ENCODE results near the gene NMUR1.
A peak's percentile ranks its signal among the peaks of the same experiment; 100 is the strongest.

Gene NMUR1

DNA sequence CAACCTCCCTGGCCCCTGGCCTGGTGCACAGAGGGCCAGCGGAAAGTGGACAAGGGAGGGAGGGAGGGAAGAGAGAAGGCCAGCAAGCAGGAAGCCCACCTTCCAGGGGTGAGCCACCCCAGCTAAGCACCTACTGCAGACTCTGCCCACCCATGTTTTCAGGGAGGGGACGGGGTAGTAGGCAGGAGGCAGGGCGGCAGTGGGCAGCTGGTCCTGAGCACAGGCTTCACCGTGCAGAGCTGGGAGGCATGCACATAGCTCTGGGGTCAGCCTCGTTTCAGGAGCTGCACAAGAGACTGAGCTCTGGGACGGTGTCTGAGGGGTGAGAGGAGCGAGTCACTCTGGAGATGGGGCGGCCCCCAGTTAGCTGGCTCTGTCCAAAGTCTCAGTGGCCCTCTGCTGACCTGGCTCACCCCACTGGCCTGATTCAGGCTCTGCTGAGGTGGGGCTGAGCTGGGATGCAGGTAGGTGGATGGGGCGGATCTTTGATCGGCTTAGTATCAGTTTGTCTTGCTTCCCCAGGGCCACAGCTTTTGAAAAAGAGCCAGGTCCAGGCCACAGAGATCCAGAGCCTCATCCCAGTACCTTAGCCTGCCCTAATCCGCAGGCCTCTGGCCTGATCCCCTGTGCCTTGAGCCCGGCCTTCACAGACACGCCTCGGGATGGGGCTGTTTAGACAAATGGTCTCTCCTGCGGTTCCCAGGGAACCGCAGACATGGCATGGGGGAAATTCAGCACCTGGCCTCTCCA, 3.7 kb downstream of the NMUR1 start:
- no peak for DNase-seq (ENCODE audit: low read depth)

DNA sequence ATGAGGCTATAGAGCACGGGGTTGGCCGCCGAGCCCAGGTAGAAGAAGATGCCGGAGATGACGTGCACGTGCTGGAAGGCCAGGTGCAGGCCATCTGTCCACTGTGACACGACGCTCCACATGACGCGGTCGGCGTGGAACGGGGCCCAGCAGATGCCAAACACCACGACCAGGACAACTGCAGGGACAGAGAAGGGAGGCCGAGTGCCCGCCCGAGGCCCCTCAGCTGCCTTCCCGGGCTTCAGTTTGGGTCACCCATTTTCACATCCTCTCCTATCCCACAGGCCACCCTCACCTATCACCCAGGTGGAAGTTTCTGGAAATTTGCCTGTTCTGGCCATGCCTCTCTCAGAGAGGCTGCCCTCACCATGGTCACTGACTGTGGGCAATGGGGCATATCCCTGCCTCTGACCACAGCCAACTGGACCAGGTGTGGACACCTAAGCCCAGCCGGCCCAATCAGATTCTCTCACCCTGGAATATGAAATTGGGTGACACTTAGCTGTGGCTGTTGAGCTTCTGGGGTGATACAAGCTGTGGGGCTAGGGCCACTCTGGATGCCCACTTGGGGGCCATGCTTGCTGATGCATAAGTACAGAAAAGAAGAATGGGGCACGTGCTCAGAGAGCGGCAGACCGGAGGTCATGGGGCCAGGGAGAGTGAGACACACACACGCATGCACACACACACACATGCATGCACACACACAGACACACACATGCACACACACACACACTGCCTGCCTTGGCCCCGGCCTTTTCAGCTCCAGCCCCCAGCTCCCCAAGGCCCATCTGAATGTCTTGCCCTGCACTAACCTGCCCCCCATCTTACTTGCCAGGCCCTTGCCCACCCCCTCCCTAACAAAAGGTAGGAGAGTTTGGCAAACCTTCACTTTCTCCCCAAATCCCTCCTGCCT, 4.7 kb downstream of the NMUR1 start:
- DNase-seq (ENCODE audit: low read depth): no peak

DNA sequence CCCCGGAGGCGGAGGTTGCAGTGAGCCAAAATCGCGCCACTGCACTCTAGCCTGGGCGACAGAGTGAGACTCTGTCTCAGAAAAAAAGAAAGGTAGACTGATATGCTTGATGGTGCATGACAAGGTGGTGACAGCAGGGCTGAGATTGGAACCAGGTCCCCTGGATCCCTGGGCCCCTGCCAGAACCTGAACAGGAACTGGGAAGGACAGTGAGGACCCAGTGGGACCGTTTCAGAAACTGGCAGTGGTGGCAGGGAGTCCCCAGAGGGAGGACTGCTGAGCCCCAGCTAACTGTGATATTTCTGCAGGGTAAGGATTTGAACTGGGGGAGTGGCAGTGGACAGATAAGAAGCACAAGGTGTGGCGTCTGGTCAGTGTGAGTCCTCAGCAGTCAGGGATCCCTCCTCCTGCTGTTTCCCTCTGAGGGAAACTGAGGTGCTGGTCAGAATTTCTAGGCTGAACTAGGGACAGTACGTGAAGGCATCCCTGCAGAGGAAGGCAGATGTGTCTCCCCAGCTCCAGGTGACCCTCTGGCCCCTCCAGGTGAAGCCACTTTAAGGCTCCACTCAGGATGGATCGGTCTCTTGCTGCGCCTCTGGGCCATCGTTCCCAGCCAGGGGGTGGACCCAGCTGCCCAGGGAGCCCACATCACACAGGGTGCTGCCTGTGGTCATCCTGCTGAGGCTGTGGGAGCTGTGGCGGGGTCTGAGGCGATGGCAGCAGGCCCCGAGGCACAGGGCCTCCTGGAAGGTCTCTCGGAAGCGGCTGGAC, 5.6 kb downstream of the NMUR1 start:
- no peak for DNase-seq (ENCODE audit: low read depth)

- DNase-seq (ENCODE audit: low read depth): no peak
Observed at GRCh38 chr2:231523451-231524285, 6.6 kb downstream of the NMUR1 start.

DNA sequence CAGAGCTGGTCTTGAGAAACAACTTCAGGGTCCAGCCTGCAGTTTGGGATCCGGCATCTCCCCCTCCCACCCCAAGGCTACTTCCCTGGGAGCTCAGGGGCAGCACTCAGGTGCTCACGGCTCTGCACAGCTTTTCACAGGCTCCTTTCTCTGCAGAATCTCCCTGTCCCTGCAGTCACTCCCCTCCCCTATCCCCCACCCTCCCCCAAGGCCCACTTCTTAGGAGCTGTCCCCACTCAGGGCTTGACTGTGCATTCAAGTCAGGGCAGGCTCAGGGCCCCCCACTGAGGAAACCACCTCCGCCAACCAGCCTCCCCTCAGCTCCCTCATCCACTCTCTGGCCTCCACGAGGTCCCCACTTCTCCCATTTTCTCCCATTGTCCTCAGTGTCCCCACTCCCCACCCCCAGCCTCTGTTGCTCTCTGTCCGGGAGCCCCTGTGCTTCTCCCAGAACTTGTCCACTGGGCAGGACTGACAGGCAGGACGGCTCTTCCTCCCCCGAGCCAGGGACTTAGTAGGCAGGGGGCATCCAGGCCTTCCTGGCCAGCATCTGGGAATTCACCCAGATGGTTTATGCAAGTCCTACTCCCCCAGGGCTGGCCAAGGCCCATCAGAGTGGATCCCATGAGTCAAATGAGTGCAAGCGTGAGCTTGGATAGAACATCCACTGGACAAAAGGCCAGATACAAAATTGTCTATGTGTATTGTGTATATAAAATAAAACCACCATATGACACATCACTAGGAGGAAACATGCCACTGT, 7.6 kb downstream of the NMUR1 start:
- DNase-seq (ENCODE audit: low read depth): no peak

GRCh38 chr2:231521443-231521842, 8.8 kb downstream of the NMUR1 start:
- no peak for DNase-seq (ENCODE audit: low read depth)

- DNase-seq (ENCODE audit: low read depth): no peak
Observed at GRCh38 chr2:231519975-231520555, 10.2 kb downstream of the NMUR1 start.

DNA sequence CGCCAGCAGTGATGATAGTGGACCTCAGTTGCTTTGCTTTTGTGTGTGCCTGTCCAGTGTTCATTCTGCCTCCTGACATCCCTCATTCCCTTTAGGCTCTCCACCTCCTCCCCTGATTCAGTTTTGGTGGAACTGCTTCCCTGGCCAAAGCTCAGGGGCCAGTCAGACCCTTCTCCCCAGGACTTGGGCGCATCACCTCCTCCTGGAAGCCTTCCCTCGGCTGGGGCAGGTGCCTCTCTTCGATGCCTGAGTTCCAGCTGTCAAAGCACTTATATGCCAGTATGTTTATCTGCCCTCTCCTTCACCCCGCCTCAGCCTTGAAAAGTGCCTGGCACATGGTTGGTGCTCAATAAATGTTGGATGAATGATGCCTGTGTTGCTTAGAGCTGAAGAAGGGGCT, 11.5 kb downstream of the NMUR1 start:
- DNase-seq (ENCODE audit: low read depth): no peak

DNA sequence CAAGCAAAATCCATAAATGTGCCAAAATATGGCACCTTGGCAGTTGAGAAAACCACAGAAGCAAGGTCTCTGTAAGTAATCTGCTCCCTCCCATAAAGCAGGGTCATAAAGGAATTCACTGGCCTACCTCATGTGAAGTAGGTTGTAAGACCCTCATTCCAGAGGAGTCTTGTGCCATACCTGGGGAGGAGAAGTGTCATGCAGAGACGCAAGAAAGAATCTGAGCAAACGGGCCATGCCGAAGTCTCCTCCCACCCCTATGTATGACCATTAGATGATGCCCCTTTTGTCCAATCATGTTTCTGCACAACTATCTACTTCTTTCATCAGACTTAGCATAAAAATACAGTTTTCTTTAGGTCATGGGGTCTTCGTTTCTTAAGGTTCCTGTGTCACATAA, 14.6 kb downstream of the NMUR1 start:
- DNase-seq (ENCODE audit: low read depth): no peak

DNA sequence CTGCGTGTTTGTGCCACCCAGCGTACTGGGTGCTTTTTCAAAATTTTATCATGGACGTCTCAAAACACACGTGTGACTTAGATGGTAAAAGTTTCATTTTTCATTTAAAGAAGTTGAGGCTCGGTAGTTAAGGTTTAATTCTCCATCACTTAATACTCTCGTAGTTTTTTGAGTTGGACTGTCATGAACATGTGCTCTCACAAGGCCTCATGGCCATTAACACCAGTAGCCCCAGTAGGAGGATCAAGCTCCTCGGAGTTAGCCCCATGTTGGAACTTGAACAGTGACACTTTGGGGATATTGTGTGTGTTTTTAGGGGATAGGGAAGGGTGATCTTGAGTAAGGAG, 15.3 kb downstream of the NMUR1 start:
- no peak for DNase-seq (ENCODE audit: low read depth)

- DNase-seq (ENCODE audit: low read depth): peak; percentile 94
Observed at GRCh38 chr2:231514225-231514950, 15.9 kb downstream of the NMUR1 start.

- DNase-seq (ENCODE audit: low read depth): no peak
Observed at GRCh38 chr2:231513746-231514224, 16.5 kb downstream of the NMUR1 start.

DNA sequence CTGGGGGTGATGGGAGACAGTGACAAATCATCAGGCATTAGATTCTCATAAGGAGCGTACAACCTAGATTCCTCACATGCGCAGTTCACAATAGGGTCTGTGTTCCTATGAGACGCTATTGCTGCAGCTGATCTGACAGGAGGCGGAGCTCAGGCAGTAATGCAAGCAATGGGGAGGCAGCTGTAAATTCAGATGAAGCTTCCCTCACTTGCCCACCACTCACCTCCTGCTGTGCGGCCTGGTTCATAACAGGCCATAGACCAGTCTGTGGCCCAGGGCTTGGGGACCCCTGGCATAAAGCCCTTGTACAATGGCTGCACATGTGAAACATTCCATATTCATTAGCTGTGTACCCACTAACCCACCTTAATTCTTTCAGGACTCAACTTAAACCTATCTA, 18.0 kb downstream of the NMUR1 start:
- no peak for DNase-seq (ENCODE audit: low read depth)

DNA sequence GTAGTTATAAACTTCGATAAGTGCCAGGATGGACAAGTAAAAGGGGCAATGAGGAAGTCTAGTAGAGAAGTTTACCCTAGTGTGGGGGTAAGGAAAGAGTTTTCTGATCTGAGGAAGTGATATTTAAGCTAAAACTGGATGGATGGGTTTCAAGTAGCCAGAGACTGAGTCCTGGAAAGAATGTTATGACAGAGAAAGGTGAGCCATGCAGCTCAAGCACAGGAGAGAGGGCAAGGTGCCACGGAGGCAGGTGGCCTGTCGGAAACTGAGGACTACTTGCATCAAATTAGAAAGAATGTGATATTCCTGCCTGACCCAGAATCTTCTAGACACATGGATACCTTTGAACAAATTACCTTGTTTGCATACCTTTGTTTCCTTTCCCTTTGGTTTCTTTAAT, 26.5 kb downstream of the NMUR1 start:
- DNase-seq (ENCODE audit: low read depth): no peak

GRCh38 chr2:231502596-231502995, 27.6 kb downstream of the NMUR1 start:
- no peak for DNase-seq (ENCODE audit: low read depth)

DNA sequence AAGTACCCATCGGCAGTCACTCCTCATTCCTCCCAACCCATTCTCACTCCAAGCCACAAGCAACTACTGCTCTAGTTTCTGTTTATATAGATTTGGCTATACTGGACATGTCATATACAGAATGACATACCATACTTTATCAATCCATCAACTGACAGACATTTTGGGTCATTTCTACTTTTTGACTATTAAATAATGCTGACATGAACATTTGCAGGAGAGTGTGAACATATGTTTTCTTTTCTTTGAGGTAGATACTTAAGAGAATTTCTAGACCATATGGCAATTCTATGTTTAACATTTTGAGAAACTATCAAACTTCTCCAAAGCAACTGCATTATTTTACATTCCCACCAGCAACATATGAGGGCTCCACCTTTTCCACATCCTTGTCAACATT, 32.6 kb downstream of the NMUR1 start:
- no peak for DNase-seq (ENCODE audit: low read depth)

DNA sequence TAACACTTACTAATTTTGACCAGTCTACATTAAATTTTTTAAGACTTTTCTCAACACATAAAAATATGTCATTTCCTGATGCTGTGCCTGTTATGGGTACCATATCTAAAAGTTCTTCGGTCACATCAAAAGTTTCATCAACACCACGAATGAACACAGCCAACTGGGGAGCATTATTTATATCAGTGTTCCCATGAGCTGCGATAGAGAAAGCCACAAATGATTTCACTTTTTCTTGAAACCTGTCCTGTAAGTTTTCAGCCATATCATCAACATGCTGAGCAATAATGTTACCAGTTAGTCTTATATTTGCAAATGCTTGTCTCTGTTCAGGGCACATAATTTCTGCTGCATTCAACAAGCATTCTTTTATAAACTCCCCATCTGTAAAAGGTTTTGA, 35.6 kb downstream of the NMUR1 start:
- no peak for DNase-seq (ENCODE audit: low read depth)

GRCh38 chr2:231490801-231491200, 39.4 kb downstream of the NMUR1 start:
- no peak for DNase-seq (ENCODE audit: low read depth)

GRCh38 chr2:231489990-231490389, 40.3 kb downstream of the NMUR1 start:
- no peak for DNase-seq (ENCODE audit: low read depth)

DNA sequence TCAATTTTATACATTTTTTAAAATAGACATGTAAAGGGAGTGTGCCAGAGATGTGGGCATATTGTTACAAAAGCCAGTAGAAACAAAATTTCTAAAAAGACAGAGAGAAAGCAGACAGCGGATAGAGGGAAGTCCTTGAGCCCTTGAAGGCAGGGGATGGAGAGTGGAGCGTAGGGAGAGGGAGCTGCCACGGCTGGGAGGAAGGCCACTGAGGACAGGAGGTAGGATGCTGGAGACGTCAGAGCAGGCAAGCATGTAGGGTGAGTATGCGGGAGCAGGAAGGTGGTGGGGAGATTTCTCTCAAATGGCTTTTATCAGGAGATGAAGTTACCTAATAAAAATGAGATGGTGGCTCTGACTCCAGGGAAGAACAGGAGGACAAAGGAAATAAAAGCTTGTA, 41.9 kb downstream of the NMUR1 start:
- DNase-seq (ENCODE audit: low read depth): no peak
